ENCODE results near the gene PPP1R14C.

- TF ChIP-seq, protein P1, sequence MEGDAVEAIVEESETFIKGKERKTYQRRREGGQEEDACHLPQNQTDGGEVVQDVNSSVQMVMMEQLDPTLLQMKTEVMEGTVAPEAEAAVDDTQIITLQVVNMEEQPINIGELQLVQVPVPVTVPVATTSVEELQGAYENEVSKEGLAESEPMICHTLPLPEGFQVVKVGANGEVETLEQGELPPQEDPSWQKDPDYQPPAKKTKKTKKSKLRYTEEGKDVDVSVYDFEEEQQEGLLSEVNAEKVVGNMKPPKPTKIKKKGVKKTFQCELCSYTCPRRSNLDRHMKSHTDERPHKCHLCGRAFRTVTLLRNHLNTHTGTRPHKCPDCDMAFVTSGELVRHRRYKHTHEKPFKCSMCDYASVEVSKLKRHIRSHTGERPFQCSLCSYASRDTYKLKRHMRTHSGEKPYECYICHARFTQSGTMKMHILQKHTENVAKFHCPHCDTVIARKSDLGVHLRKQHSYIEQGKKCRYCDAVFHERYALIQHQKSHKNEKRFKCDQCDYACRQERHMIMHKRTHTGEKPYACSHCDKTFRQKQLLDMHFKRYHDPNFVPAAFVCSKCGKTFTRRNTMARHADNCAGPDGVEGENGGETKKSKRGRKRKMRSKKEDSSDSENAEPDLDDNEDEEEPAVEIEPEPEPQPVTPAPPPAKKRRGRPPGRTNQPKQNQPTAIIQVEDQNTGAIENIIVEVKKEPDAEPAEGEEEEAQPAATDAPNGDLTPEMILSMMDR (IDR thresholded peaks at IDR 0.05; ENCODE audit: low read depth, low read length): no peak
- no peak for TF ChIP-seq EZH2phosphoT487 (IDR thresholded peaks at IDR 0.05; ENCODE audit: low read depth)
Measured at GRCh38 chr6:150142097-150142669, 661 bp upstream of the PPP1R14C start.

Measured in OCI-LY3 (cell line).